Urinary bladder (tissue), 4 donors: ENCODE data around the gene CNPY2. TPM values are rescaled to one million over a fixed set of nuclear protein-coding genes. Genes with fewer than 3 reads are reported as not detected.
"Not testable (repeated sequence)": the region's sequence is repeated elsewhere in the genome, so short reads cannot be mapped to it uniquely, and the experiment has no call there.

ENCODE experiments used
- DNase-seq: peaks from one replicate; pipeline ENCODE4 v3.0.0-alpha.2; 2015; ENCODE audit errors: extremely low spot score
- H3K27ac ChIP-seq: one replicate; pipeline ENCODE4 v1.5.1; 2013; ENCODE audit warnings: low read depth, mild to moderate bottlenecking, moderate library complexity
- H3K36me3 ChIP-seq: one replicate; pipeline ENCODE4 v1.6.1; 2013; ENCODE audit warnings: mild to moderate bottlenecking, moderate library complexity; ENCODE audit not compliant: insufficient read depth
- H3K4me1 ChIP-seq: one replicate; pipeline ENCODE4 v1.6.1; 2013; ENCODE audit warnings: mild to moderate bottlenecking, moderate library complexity; ENCODE audit not compliant: insufficient read depth
- H3K4me3 ChIP-seq: one replicate; pipeline ENCODE4 v1.5.1; 2013; ENCODE audit warnings: low read depth, low read length
- WGBS: extraction: QIAGEN DNeasy Blood & Tissue Kit; methylation state at CpG from one replicate; pipeline ENCODE4 v1.1.7; 2013; 5-methylcytosine and 5-hydroxymethylcytosine counted together
- polyA plus RNA-seq: library from polyadenylated mRNA; stranded (reverse); fragments of 200-250 nt; gene quantifications from one replicate; pipeline ENCODE4 v1.2.3, GENCODE V29; 2013
- small RNA-seq: library from RNA; depleted of rRNA; stranded (forward); fragments of <200 nt; gene quantifications from one replicate; pipeline ENCODE3, GENCODE V24; 2014
- total RNA-seq: library from RNA; depleted of rRNA; stranded (reverse); fragments of >200 nt; gene quantifications from one replicate; pipeline ENCODE4 v1.2.3, GENCODE V29; 2014
- donor health status: healthy with polysubstance abuse.
- donor health status: healthy.

CNPY2 gene
- total and polyA plus RNA-seq, 2 donors, result 53.8 to 75.6 TPM

- no peak for DNase-seq
- whole genome bisulfite sequencing, result 18% methylated on average over 1 of the region's 1 CpG
- Histone ChIP-seq H3K27ac (no peak overlapping the region), H3K4me3 (no peak overlapping the region), H3K36me3 (peaks cover 8% of the 10 kb centered on the region), H3K4me1 (no peaks in the 10 kb centered on the region)
These were observed 44.8 kb downstream of the CNPY2 start for GRCh38 chr12:56271031-56271430.

- WGBS, result 26% methylated on average over 21 of the region's 21 CpGs
- Histone ChIP-seq H3K4me3 (peak overlapping the region; percentile 63), H3K4me1 (no peaks in the 10 kb centered on the region), H3K27ac (peak overlapping the region; percentile 97), H3K36me3 (no peaks in the 10 kb centered on the region)
- no peak for DNase-seq
These were observed 48.2 kb downstream of the CNPY2 start for GRCh38 chr12:56267443-56268071.

- under 1% methylated on average over 68 of the region's 68 CpGs for WGBS
- no peaks in the 10 kb centered on the region for H3K36me3 ChIP-seq
- peak; percentile 80 for DNase-seq
- H3K4me1 ChIP-seq, result no peaks in the 10 kb centered on the region
- H3K4me3 ChIP-seq, result peak within 1 kb of the TSS; percentile 63
- H3K27ac ChIP-seq, result peak within 1 kb of the TSS; percentile 97
These were observed 48.9 kb downstream of the CNPY2 start, which contains the start of gene COQ10A for GRCh38 chr12:56266693-56267442. COQ10A (plus strand) TSS chr12:56266942; CDS start chr12:56267119, 177 bp downstream.

GRCh38 chr12:56266068-56266692, 49.6 kb downstream of the CNPY2 start:
- Histone ChIP-seq H3K4me3 (peak overlapping the region; percentile 63), H3K27ac (peak overlapping the region; percentile 97)
- 59% methylated on average over 16 of the region's 16 CpGs for WGBS
- H3K36me3 ChIP-seq, H3K4me1 ChIP-seq, DNase-seq: not testable (repeated sequence)

- H3K4me1 ChIP-seq, DNase-seq, H3K27ac ChIP-seq, H3K36me3 ChIP-seq, H3K4me3 ChIP-seq: not testable (repeated sequence)
- WGBS, result 91% methylated on average over 7 of the region's 7 CpGs
These were observed 52.8 kb downstream of the CNPY2 start for GRCh38 chr12:56262955-56263354.

- no peak overlapping the region for H3K4me3 ChIP-seq
- no peak overlapping the region for H3K27ac ChIP-seq
- no peak for DNase-seq
- no peaks in the 10 kb centered on the region for H3K4me1 ChIP-seq
- 82% methylated on average over 5 of the region's 5 CpGs for WGBS
- no peaks in the 10 kb centered on the region for H3K36me3 ChIP-seq
These were observed 54.1 kb downstream of the CNPY2 start for GRCh38 chr12:56261503-56262232.

GRCh38 chr12:56260921-56261320, 54.9 kb downstream of the CNPY2 start:
- WGBS, result 89% methylated on average over 3 of the region's 3 CpGs
- Histone ChIP-seq H3K4me3 (no peak overlapping the region), H3K27ac (no peak overlapping the region), H3K36me3 (no peaks in the 10 kb centered on the region), H3K4me1 (no peaks in the 10 kb centered on the region)
- no peak for DNase-seq

- Histone ChIP-seq H3K36me3 (no peaks in the 10 kb centered on the region), H3K4me1 (no peaks in the 10 kb centered on the region), H3K27ac (no peak overlapping the region), H3K4me3 (no peak overlapping the region)
- DNase-seq, result no peak
- 89% methylated on average over 8 of the region's 8 CpGs for WGBS
These were observed 55.4 kb downstream of the CNPY2 start for GRCh38 chr12:56260380-56260779.

Small RNA genes within 50 kb of the gene (small RNA-seq; reads per million reads assigned to genes)
- not detected for gene RNU7-40P

Other genes with a start within 250 kb of the CNPY2 start
- gene ERBB3, start 235.8 kb downstream of the CNPY2 start, total RNA-seq, result 34.4 TPM
- gene ERBB3, start 235.8 kb downstream of the CNPY2 start, polyA plus RNA-seq, result 11.4 TPM
- 64.6 TPM for gene PA2G4, start 211.4 kb downstream of the CNPY2 start, total RNA-seq
- 121 TPM for gene PA2G4, start 211.4 kb downstream of the CNPY2 start, polyA plus RNA-seq
- gene RPL41, start 199.4 kb downstream of the CNPY2 start, total RNA-seq, result 2,071 TPM
- gene RPL41, start 199.4 kb downstream of the CNPY2 start, polyA plus RNA-seq, result 5,547 TPM
- 4.6 TPM for gene ZC3H10, start 197.7 kb downstream of the CNPY2 start, total RNA-seq
- 4.9 TPM for gene ZC3H10, start 197.7 kb downstream of the CNPY2 start, polyA plus RNA-seq
- gene ESYT1, start 187.7 kb downstream of the CNPY2 start, total RNA-seq, result 85.1 TPM
- gene ESYT1, start 187.7 kb downstream of the CNPY2 start, polyA plus RNA-seq, result 116 TPM
- gene MYL6B, start 163.4 kb downstream of the CNPY2 start, total RNA-seq, result 65.3 TPM
- 32.4 TPM for gene MYL6B, start 163.4 kb downstream of the CNPY2 start, polyA plus RNA-seq
- gene MYL6, start 157.6 kb downstream of the CNPY2 start, total RNA-seq, result 2,133 TPM
- 7,162 TPM for gene MYL6, start 157.6 kb downstream of the CNPY2 start, polyA plus RNA-seq
- gene SMARCC2, start 126.5 kb downstream of the CNPY2 start, total RNA-seq, result 51.1 TPM
- 68.8 TPM for gene SMARCC2, start 126.5 kb downstream of the CNPY2 start, polyA plus RNA-seq
- 42.9 TPM for gene RNF41, start 94.1 kb downstream of the CNPY2 start, total RNA-seq
- gene RNF41, start 94.1 kb downstream of the CNPY2 start, polyA plus RNA-seq, result 37.8 TPM
- gene NABP2, start 91.6 kb downstream of the CNPY2 start, total RNA-seq, result 15.7 TPM
- 31.0 TPM for gene NABP2, start 91.6 kb downstream of the CNPY2 start, polyA plus RNA-seq
- not detected for gene SLC39A5, start 85.9 kb downstream of the CNPY2 start, total RNA-seq
- gene SLC39A5, start 85.9 kb downstream of the CNPY2 start, polyA plus RNA-seq, result 0.30 TPM
- 10.2 TPM for gene ANKRD52, start 57.6 kb downstream of the CNPY2 start, total RNA-seq
- gene ANKRD52, start 57.6 kb downstream of the CNPY2 start, polyA plus RNA-seq, result 14.4 TPM
- 6.9 TPM for gene COQ10A, start 49.0 kb downstream of the CNPY2 start, total RNA-seq
- gene COQ10A, start 49.0 kb downstream of the CNPY2 start, polyA plus RNA-seq, result 13.8 TPM
- gene CS, start 15.7 kb downstream of the CNPY2 start, total RNA-seq, result 64.3 TPM
- 101 TPM for gene CS, start 15.7 kb downstream of the CNPY2 start, polyA plus RNA-seq
- 64.7 TPM for gene PAN2, start 18.0 kb upstream of the CNPY2 start, total RNA-seq
- 31.1 TPM for gene PAN2, start 18.0 kb upstream of the CNPY2 start, polyA plus RNA-seq
- gene IL23A, start 22.9 kb upstream of the CNPY2 start, total RNA-seq, result not detected
- gene IL23A, start 22.9 kb upstream of the CNPY2 start, polyA plus RNA-seq, result 0.89 TPM
- 156 TPM for gene STAT2, start 44.1 kb upstream of the CNPY2 start, total RNA-seq
- gene STAT2, start 44.1 kb upstream of the CNPY2 start, polyA plus RNA-seq, result 66.3 TPM
- not detected for gene APOF, start 46.9 kb upstream of the CNPY2 start, total RNA-seq
- 0.13 TPM for gene APOF, start 46.9 kb upstream of the CNPY2 start, polyA plus RNA-seq
- 8.9 TPM for gene TIMELESS, start 133.4 kb upstream of the CNPY2 start, total RNA-seq
- 6.2 TPM for gene TIMELESS, start 133.4 kb upstream of the CNPY2 start, polyA plus RNA-seq
- gene MIP, start 138.7 kb upstream of the CNPY2 start, total RNA-seq, result not detected
- not detected for gene MIP, start 138.7 kb upstream of the CNPY2 start, polyA plus RNA-seq
- gene SPRYD4, start 152.6 kb upstream of the CNPY2 start, total RNA-seq, result 2.0 TPM
- gene SPRYD4, start 152.6 kb upstream of the CNPY2 start, polyA plus RNA-seq, result 2.4 TPM
- 0.79 TPM for gene GLS2, start 172.2 kb upstream of the CNPY2 start, total RNA-seq
- gene GLS2, start 172.2 kb upstream of the CNPY2 start, polyA plus RNA-seq, result 0.90 TPM
- 27.5 TPM for gene RBMS2, start 205.8 kb upstream of the CNPY2 start, total RNA-seq
- gene RBMS2, start 205.8 kb upstream of the CNPY2 start, polyA plus RNA-seq, result 11.2 TPM